GM19240 (cell line): ENCODE measurements around the gene GDF7.

Source experiments
- DNase-seq: peaks from one replicate; pipeline ENCODE4 v3.0.0; 2011; ENCODE audit warnings: low spot score; ENCODE audit not compliant: insufficient read length

GDF7 gene

DNA sequence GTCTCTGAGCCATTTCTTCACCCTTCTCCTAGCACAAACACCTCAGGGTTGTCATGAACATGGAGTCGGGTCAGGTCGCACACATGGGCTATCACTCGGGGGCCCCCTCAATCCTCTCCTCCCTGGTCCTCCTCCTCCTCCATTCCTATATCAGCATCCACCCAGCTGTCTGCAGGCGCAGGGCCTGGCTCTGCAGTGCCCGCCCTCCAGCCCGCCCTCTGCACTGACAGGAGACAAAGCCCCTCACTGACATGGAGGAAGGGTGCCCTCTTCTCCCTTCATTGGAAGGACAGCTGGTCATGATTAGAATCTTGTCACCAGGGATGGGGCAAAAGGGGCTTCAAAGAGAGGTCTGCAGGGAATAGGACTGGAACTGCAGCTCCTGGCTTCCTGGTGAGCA is 37.8 kb upstream of the GDF7 start:
- no peak for DNase-seq

DNA sequence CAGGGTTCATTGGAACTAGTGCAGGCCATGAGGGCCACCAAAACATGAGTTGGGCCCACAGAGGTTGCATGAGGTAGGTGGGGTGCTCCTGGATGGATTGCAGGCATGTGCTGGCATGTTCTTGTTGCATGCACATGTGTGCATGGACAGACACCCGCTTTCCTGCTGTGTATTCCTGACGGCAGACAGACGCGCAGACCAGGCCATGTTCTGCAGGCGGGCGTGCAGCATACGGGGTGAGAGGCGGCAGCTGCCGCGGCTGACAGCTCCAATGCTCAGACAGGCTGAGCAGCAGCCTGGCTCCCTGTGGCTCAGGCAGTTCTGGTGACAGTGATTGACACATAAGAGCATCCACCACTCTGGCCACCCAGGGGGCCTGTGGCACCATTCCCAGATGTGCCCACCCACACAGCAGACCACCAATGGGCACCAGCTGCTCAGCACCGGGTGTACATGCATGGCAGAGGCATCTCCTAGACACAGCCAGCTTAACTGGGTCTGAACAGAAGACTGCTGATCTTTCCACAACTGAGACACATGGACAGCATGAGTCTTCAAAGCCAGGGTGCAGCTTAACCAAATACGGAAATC is 37.3 kb upstream of the GDF7 start:
- no peak for DNase-seq

DNA sequence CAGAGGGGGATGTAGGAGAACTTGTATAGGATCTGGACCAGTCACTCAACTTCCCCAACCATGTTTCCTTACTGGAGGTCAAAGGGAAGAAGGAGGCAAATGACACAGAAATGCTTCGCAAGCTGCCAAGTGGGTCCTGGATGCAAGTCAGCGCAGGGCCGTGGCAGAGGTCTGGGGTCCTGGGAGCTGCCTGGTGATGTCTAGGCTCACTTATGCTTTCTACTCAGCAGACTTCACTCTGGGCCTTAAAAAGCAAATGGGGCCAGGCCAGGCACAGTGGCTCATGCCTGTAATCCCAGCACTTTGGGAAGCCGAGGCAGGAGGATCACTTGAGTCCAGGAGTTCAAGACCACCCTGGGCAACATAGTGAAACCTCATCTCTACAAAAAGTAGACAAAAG is 36.0 kb upstream of the GDF7 start:
- DNase-seq, result no peak

DNA sequence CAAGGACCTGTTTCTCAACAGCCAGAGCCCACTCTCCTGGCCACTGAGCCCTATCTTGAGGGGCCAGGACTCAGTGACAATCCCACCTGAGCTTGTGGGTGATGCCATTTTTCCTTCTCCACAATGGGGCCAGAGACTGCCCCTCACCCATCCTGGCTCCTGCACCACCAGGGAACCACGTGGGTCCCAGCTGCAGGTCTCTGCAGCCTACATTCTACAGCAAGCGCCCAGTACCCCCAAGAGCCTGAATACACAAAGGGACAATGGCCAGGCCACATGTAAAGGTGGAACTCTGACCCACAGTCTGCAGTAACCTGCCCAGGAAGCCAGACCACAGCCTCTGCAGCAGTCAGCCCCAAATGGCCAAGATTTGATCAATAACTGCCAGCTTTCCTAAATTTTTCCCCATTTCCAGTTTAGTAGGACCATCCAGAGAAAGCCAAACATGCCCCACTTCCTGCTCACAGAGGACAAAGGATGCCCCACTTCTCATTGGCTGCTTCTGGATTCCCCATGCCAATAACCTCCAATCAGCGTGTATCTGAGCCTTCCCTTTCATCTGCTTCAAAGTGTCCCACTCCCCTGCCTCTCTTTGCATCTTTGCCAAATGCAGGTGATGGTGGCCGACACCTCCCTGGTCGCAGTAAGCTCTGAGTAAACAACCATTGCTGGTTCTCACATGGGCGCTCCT is 35.2 kb upstream of the GDF7 start:
- no peak for DNase-seq

DNA sequence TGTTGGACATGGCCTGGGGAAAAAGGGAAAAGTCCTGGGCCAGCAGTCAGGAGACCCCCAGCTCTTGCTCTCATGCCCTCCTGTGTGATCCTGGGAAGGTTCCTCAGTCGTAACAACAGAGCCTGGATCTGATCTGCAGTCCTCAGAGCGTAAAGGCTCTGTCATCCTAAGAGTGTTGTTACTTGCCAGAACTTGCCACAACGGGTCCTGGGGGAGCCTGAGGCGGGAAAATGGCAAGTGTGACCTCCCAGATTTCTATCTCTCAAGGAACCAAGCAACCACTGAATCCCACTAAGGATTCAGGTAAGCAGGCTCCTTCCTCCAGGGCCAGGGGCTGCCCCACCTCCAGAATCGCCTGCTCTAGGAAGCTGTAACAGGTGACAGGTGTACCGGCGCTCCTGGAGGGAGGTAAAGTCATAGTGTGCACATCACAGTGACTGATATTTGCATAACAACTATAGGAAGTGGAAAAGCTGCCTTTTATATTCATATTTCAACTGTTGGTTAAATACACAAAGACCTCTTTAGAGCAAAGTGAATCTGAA is 34.4 kb upstream of the GDF7 start:
- no peak for DNase-seq

DNA sequence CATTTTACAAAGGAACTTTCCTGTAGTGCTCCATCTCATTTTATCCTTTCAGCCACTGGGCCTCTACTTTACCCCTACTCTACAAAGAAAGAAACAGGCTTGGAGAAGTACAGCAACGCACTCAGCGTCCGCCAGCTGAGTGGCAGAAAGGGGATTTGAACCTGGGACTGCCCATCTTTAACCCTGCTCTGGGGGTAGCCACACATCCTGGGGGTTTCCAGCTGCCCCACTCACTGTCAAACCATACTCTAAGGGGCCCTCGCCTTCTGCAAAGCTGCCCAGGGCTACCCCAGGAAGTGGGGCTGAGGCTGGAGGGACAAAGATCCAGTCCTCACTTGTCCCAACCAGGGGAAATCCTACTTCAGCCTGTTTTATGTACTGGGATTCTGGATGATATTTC is 33.9 kb upstream of the GDF7 start:
- DNase-seq, result peak; percentile 22

DNA sequence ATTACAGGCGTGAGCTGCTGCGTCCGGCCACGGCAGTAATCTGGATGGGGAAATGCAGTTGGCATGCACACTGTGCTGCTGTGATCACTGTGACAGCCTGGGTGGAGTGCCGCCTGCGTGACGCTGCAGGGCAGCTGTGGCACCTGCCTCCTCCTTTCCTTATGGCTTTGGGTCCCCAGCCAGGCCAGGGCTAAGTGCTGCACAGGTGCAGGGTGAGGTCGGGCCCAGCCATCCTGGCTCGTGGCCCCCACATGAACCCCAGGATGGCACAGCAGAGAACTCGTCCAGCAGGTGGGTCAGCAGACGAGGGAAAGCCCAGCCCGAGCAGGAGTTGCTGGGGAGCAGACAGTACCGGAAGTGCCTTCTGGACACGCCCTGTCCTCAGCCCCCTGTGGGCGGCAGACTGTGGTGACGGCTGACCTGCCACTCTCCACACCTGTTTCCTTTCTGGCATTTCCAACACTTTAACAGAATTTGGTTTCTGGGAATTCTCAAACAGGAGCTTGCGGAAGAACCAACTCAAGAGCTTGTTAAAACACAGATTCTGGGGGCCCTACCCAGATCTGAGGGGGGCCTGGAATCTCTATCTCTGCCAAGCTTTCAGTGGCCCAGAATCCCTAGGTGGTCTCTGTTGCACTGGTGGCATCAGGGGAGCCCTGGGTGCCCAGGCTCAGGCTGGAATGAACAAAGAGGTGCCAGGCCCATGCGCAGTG is 33.0 kb upstream of the GDF7 start:
- no peak for DNase-seq

DNA sequence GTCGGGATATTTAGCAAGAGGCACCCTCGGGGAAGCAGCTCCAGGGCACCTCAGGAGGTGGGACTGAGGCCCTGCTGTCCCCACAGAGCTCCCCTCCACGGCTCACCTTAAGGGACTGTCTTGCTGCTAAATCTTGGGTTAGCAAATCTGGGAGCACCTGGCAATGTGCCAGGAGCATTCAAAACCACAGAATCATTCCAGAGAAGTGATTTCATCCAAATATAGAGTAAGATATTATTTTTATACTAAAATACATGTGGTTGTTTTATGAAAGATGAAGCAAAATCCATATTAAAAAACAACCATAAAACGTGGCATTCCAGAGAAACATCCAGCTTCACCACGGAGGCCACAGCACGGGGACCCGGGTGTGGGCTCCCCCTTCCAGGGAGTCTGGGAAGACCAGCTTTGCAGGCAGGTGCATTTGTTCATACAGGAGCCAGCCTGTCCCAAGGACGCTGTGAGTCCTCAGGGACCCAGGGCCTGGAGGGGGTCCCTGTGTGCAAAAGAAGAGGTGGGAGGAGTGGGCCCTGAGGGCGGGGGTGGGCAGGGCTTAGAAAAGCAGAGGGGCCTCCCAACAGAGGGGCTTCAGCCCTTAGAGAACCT is 32.3 kb upstream of the GDF7 start:
- no peak for DNase-seq

DNA sequence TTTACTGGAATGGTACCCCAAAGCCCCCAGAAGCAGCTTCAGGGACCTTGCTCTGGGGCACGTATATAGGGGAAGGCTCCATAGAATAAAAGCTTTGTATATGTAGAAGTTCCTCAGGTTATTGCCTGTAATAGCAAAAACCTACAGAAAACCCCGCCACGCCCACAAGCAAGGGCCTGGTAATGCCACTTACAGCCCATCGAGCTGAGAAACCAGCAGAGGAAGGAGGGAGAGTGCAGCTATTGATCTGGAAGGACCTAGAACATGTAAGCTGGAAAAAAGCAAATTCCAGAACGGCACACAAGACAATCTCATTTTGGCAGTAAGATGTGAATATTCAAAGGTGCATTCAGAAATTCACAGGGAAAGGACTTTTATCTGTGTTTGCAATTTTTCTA is 31.8 kb upstream of the GDF7 start:
- DNase-seq, result no peak

DNA sequence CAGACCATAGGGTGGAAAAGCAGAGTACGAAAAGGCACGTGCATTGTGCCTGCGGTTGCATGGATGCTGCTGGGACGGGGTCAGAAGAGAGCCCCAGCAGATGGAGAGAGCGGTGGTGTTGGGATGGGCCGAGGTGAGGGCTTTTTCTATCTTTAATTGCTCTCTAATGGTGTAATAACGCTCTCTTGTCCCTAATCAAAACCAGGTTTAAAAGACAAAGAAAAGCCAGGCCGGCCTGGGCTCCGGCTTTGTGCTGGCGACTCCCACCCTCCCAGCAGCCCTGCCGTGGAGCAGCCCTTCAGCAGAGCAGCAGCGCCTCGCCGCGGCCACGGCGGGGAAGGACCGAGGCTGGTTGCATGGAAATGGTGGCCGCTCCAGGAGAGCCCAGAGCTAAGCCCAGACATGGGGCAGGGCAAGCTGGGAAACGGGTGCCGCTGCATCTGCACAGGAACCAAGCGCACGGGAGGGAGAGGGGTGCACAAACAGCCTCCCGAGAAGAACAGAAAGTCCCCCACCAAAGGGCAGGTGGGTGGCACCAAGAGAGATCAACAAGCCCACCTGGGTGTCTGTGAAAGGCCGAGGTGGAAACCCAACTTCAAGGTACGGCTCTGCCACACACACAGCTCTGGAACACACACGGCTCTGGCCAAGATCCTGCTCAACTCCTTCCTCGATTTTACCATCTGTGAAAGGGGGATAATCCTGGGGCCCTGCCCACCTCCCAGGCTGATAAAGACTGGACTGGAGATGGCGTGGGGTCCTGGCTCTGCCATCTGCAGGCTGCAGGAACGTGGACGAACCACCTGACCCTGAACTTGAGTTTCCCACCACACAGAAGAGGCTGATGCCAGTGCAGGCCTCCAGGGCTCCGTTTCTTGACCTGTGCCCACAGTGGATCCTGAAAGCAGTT is 31.0 kb upstream of the GDF7 start:
- DNase-seq, result peak; percentile 80

DNA sequence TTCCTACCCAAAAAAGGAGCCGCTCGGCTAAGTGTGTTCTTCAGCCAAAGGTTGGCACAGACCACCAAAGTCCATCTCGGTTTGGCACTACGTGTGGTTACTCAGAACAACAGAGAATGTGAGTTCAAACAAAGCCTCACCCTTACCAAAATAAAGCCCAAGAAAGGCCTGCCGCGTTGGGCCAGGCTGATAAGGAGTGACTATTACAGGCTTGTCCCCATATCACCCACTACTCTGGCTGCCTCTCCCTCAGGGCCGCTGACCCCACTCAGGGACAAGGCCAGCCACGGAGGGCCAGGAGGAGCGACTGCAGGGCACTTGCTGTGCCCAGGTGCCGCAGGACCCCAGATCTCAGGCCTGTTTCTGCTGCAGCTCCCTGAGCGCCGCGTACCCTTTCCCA is 29.8 kb upstream of the GDF7 start:
- no peak for DNase-seq

DNA sequence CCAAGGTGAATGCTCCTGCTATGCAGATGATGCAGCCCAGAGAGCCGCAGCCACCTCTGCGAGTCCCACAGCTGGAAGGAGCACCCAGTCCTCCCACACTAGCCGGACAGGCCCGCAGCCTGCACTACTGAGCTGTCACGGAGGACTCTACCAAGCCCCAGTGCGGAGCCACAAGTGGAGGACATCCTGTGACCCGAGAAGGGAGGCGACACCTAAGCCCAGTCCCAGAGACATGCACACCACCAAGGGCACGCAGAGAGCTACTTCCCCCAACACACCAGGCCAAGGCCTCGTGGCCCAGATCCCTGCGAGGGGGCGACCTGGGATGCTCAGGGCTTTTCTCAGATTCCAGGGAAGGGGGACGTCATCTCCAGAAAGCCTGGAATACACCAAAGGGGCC is 28.9 kb upstream of the GDF7 start:
- no peak for DNase-seq

DNA sequence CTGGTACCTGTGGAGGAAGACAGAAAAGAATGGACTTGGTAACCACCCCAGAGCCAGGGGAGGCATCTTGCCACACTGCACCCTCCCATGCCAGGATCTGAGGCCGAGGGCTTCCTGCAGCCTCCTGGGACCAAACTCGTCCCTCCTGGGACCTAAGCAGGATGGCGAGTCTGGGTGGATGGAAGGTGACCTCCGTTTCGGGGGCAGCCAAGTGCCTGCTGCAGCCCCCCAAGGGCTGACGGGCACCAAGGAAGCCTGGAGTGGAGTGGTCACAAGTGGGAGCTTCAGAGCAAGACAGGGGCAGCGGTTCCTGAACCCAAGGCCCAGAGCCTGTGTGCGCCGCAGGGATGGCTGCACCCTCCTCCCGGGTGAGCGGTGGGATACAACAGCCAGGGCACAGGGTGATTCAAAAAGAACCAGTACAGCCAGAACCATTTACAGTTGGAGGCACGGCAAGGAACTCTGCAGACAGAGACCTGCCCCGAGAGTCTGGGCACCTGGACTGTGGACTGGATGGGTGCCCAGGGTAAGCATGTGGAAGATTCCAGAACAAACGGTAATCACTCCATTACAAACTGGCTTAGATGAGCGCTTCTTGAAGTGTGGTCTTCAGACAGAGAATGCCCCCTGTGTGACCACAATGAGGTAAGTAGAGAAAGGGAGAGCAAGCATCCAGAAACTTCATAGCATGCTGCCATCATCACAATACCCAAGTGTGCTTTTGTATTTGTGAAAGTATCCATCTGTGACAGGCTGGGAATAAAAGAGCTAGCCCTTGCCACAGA is 28.1 kb upstream of the GDF7 start:
- DNase-seq, result no peak

DNA sequence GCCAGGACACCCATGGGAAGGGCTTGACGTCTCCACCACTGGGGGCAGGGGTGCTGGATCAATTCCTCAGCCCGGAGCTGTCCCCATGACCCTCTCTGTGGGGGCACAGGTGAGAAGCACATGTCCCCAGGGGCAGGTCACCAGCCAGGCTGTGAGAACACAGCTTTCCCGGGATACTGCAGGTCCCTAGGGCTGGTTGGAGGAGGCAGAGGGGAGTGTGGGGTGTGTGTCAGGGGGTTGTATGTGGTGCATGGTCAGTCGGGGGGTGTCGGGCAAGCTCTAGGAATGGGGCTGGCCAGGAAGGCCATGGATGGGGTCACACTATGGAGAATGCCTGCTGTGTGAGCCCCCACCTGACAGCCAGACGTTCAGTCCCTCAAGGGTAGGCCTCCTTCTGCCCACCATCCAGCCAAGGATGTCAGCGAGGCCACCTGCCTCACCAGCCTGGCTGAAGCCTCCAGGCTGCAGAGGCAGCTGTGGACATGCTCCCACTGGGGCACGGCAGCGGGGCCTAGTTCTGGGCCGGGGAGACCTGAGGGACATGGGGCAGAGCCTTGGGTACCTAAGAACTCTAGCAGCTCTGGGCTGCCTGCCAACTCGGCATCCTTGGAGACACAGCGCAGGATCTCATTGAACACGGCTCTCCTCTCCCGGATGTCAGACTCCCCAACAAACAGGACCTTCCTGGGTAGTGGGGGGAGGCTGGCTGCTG is 26.4 kb upstream of the GDF7 start:
- DNase-seq, result no peak

DNA sequence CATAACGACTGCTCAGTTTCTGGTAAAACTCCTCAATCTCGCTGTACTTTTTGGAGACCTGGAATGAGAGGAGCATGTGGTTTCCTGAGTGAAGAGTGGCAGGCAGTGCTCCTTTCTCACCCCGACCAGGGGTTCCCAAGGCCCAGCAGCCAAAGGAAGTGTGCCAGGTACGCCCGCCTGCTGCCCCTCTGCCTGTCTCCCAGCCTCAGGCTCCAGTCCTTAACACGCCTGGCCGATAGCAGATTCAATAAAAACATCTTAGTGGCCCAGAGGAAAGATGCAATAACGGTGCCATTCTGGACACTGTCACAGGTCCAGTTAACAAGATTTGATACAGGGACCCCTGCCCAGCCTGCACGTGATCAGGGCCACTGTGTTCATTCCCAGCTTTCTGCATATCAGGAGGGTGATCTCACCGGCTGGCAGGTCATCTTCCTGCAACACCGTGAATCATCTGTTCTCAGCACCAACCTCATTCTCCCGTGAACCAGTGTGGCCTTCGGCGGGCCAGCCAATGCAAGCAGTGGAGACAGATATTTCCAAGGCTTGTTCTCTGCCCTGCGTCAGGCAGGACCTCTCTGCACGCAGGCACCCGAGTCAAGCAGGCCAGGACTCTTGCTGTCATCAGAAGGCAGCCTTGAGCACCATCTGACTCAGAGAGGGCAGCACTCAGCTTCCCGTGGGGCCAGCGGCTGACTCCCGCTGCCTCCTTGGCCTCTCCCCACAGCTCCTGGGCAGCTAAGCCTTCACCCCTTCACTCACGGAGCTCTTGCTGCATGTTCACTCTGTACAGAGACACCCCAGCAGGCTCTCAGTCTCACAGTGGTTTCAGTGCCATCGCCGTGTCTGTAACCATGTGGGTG is 25.6 kb upstream of the GDF7 start:
- DNase-seq, result no peak

DNA sequence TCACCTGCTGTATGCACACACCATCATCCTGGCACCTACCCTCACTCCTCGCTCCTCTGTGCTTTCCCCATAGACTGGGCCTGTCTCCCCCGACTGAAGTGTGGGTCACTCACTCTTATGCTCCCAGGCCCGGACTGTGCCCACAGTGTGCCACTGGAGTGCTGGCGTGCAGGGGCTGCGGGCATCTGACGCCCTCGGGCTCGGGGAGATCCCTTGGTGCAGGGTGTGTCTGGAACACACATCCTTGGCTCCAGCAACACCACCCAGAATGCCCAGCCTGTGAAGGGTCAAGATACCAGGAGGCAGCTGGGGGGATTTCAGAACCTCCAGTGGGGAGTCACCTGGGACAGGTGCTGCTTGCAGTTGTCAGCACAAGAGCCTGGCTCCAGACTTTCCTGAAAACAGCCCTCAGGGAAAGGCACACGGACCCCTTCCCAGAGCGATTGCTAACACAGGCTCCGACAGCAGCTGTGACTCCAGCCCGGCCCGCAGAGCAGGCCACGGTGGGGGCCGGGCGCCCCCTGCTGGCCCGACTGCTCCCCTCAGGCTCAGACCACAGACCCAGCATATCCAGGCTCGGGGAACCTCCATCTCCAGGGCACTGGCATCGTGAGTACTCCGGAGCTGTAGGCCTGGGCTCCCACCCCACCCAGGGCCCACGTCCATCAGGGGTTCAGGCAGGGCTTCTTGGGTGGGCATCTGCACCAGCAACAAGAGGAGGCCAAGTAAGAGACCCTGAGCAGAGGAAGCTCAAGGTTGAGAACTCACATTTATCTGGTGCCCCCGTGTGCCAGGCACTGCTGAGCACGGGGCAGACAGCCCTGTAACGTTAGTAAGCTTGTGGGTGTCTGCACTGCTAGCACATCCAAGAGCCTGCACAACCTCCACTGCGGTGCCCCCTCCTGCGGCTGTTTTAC is 24.6 kb upstream of the GDF7 start:
- DNase-seq, result peak; percentile 89

DNA sequence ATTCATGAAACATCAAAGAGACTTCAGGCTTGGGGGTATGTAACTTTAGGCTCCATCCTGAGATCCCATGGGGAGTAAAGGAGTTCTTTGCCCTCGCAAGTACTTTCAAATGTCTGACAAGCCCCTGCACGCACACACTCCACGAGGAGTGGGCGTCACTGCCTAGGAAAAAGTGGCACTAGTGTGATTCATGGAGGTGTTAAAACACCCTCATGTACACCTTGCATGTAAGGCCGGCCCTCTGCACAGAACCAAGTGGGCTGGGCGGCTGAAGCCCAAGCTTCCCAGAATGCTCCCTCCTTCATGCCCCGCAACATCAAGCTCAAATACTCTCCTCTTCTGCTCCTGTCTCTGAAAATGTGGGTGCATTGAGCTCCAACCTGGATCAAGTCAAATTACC is 23.9 kb upstream of the GDF7 start:
- no peak for DNase-seq

DNA sequence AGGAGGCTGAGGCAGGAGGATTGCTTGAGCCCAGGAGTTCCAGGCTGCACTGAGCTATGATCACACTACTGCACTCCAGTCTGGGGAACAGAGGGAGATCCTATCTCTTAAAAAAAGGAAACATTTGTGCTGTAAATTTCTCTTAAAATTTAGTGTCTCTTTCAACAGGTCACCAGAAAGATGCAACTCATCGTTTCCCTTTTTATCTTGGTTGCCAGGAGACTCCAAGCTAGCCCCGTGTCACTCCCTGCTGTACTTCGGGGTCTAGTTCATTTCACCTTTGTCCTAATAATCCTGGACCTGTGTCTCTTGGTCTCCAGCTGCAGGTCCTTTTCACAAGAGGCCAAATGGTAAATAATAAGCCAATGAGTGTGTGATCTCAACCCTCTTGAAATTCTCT is 23.1 kb upstream of the GDF7 start:
- DNase-seq, result no peak
